ENCODE data around the gene AMACR. TPM values are rescaled to one million over a fixed set of nuclear protein-coding genes. Genes with fewer than 3 reads are reported as not detected.

The AMACR gene
- total and polyA plus RNA-seq, 2 donors from 2014 or later, result 155 to 291 TPM

DNA sequence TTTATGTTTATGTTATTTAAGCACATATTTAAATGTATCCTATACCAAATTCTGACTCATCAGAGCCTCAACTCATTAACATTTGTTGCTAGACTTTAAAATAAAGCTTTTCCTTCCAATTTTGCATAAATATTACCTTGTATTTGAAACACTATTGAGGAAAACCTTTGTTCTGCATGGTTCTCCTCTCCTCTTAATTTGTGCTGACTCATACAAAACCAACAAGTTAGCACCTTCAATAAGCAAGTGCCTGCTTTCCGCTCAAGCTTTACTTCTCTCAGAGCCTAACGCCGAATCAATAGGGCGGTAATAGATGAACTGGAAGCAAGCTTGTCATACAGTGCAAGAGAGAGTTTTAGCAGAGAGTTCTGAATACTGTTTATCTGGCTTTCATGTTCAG is 7.9 kb downstream of the AMACR start:
- Histone ChIP-seq H3K9ac (ENCODE audit: low read length in 3 of 3) (no peak overlapping the region), H3K4me1 (ENCODE audit: control insufficient read depth in 2 of 3, insufficient read depth in 2 of 3, low read depth in 1 of 3, low read length in 3 of 3) (peaks cover 0 to 21% (median 11%) of the 10 kb centered on the region in 3 donors), H3K4me3 (ENCODE audit: low read length in 3 of 3) (no peak overlapping the region), H3K36me3 (ENCODE audit: control insufficient read depth in 2 of 3, insufficient read depth in 3 of 3, low read length in 3 of 3) (peaks cover 9 to 29% (median 21%) of the 10 kb centered on the region in 3 donors), H3K27ac (ENCODE audit: low read depth in 2 of 2, low read length in 2 of 2) (no peak overlapping the region), H3K9me3 (ENCODE audit: control insufficient read depth in 2 of 3, insufficient read depth in 1 of 3, low read length in 3 of 3) (no peaks in the 10 kb centered on the region), H3K27me3 (ENCODE audit: control insufficient read depth, insufficient read depth, low read length) (no peaks in the 10 kb centered on the region)
- no peak for DNase-seq
- TF ChIP-seq, protein P1, sequence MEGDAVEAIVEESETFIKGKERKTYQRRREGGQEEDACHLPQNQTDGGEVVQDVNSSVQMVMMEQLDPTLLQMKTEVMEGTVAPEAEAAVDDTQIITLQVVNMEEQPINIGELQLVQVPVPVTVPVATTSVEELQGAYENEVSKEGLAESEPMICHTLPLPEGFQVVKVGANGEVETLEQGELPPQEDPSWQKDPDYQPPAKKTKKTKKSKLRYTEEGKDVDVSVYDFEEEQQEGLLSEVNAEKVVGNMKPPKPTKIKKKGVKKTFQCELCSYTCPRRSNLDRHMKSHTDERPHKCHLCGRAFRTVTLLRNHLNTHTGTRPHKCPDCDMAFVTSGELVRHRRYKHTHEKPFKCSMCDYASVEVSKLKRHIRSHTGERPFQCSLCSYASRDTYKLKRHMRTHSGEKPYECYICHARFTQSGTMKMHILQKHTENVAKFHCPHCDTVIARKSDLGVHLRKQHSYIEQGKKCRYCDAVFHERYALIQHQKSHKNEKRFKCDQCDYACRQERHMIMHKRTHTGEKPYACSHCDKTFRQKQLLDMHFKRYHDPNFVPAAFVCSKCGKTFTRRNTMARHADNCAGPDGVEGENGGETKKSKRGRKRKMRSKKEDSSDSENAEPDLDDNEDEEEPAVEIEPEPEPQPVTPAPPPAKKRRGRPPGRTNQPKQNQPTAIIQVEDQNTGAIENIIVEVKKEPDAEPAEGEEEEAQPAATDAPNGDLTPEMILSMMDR (IDR thresholded peaks at IDR 0.05; ENCODE audit: borderline replicate concordance, extremely low read depth, insufficient read depth), result no peak
- intact Hi-C loops (cut with DNase I), result no loop called here
- FAIRE-seq, result no peak

DNA sequence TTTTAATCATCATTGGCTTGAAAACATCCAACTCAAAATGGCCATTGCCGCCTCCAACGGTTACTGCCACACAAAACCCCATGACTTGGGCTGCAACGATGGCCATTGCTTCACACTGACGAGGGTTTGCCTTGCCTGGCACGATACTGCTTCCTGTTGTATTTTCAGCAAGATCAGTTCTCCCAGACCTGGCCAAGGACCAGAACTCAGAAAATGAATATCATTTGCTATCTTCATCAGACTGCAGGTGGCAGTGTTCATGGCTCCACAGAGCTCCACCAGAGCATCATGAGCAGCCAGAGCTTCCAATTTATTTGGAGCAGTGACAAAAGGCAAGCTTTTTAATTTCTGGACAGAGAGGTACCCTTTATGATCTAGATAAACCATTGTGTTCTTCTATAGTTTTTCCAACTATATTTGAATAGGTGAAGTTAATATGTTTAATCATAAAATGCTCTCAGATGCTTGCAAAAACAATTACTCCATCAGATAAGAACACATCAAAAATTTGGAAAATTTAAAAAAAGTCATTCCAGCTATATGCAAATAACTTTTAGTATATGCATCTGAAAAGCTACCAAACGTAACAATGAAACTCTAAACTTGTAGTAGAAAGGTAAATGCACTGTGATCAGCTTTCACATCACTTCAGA is 10.4 kb downstream of the AMACR start:
- peak; percentile 21 for FAIRE-seq
- Histone ChIP-seq H3K4me3 (ENCODE audit: low read length in 3 of 3) (no peak overlapping the region), H3K9ac (ENCODE audit: low read length in 3 of 3) (no peak overlapping the region), H3K4me1 (ENCODE audit: control insufficient read depth in 2 of 3, insufficient read depth in 2 of 3, low read depth in 1 of 3, low read length in 3 of 3) (peaks cover 0 to 11% (median 8%) of the 10 kb centered on the region in 3 donors), H3K27ac (ENCODE audit: low read depth in 2 of 2, low read length in 2 of 2) (no peak overlapping the region), H3K36me3 (ENCODE audit: control insufficient read depth in 2 of 3, insufficient read depth in 3 of 3, low read length in 3 of 3) (peaks cover 2 to 21% (median 17%) of the 10 kb centered on the region in 3 donors), H3K27me3 (ENCODE audit: control insufficient read depth, insufficient read depth, low read length) (no peaks in the 10 kb centered on the region), H3K9me3 (ENCODE audit: control insufficient read depth in 2 of 3, insufficient read depth in 1 of 3, low read length in 3 of 3) (no peaks in the 10 kb centered on the region)
- TF ChIP-seq, protein P1 (IDR thresholded peaks at IDR 0.05; ENCODE audit: borderline replicate concordance, extremely low read depth, insufficient read depth), result peak; percentile 70
- intact Hi-C loops (cut with DNase I), result no loop called here
- peak in 4 of 5 donors; percentile 32 to 82 (median 67) for DNase-seq

DNA sequence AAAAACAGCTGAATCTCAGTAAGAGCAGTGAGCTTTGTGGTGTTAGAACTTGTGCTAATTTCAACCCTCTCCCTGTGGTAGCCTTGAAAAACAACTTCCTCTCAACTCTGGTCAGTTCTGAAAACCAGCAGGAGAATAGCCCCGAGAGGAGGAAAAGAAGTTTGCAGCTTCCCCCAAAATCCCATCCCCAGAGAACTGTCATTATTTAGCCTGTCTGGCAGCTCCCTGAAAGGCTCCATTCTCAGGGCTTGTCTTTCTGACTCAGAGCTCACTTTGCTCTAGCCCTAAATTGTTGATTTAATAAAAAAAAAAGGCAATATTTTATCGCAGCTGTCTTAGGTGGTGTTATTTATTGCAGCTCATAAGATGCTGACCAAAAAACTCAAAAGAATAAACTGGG is 12.0 kb downstream of the AMACR start:
- H3K4me3 ChIP-seq (ENCODE audit: low read length in 3 of 3), result no peak overlapping the region
- intact Hi-C loops (cut with DNase I), result no loop called here
- no peaks in the 10 kb centered on the region for H3K9me3 ChIP-seq (ENCODE audit: control insufficient read depth in 2 of 3, insufficient read depth in 1 of 3, low read length in 3 of 3)
- no peak overlapping the region for H3K9ac ChIP-seq (ENCODE audit: low read length in 3 of 3)
- FAIRE-seq, result no peak
- H3K27ac ChIP-seq (ENCODE audit: low read depth in 2 of 2, low read length in 2 of 2), result no peak overlapping the region
- H3K36me3 ChIP-seq (ENCODE audit: control insufficient read depth in 2 of 3, insufficient read depth in 3 of 3, low read length in 3 of 3), result peaks cover under 1 to 21% (median 18%) of the 10 kb centered on the region in 3 donors
- TF ChIP-seq, protein P1 (IDR thresholded peaks at IDR 0.05; ENCODE audit: borderline replicate concordance, extremely low read depth, insufficient read depth), result no peak
- no peaks in the 10 kb centered on the region for H3K27me3 ChIP-seq (ENCODE audit: control insufficient read depth, insufficient read depth, low read length)
- DNase-seq, result peak in 1 of 5 donors; percentile 26
- H3K4me1 ChIP-seq (ENCODE audit: control insufficient read depth in 2 of 3, insufficient read depth in 2 of 3, low read depth in 1 of 3, low read length in 3 of 3), result peaks cover 0 to 5% (median 5%) of the 10 kb centered on the region in 3 donors
